GM12801 (cell line): Measurements from ENCODE around the gene KCTD16.

Experiments
- TF ChIP-seq, protein P1 (sequence below): IDR thresholded peaks from one replicate; pipeline ENCODE4 v1.5.1; 2011; ENCODE audit warnings: control low read depth; ENCODE audit not compliant: insufficient read length; ENCODE audit errors: extremely low read depth

KCTD16 gene

DNA sequence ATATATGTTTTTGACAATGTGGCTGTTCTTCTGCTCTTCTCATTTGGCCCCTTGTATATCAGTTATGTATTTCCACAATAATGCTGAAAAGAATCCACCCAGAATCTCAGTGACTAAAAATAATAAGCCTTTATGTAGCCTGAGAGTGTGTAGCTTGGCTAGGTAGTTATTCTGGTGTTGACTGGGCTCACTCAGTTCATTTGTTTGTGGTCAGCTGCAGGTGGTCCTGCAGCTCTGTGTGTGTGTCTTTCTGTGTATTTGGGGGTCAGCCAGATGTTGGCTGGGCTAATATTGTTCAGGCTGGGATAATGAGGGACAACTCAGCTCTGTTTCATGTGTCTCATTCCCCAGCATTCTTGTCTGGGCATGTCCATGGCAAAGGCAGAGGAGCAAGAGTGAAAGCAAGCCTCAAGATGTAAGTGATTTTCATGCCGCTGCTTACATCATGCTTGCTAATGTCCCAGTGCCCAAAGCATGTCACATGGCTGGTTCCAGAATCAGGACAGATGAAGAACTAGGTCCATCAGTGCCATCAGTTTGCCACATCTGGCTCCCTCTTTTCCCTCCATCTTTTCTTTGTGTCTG lies 162.8 kb downstream of the KCTD16 start:
- TF ChIP-seq, protein P1, sequence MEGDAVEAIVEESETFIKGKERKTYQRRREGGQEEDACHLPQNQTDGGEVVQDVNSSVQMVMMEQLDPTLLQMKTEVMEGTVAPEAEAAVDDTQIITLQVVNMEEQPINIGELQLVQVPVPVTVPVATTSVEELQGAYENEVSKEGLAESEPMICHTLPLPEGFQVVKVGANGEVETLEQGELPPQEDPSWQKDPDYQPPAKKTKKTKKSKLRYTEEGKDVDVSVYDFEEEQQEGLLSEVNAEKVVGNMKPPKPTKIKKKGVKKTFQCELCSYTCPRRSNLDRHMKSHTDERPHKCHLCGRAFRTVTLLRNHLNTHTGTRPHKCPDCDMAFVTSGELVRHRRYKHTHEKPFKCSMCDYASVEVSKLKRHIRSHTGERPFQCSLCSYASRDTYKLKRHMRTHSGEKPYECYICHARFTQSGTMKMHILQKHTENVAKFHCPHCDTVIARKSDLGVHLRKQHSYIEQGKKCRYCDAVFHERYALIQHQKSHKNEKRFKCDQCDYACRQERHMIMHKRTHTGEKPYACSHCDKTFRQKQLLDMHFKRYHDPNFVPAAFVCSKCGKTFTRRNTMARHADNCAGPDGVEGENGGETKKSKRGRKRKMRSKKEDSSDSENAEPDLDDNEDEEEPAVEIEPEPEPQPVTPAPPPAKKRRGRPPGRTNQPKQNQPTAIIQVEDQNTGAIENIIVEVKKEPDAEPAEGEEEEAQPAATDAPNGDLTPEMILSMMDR: no peak

DNA sequence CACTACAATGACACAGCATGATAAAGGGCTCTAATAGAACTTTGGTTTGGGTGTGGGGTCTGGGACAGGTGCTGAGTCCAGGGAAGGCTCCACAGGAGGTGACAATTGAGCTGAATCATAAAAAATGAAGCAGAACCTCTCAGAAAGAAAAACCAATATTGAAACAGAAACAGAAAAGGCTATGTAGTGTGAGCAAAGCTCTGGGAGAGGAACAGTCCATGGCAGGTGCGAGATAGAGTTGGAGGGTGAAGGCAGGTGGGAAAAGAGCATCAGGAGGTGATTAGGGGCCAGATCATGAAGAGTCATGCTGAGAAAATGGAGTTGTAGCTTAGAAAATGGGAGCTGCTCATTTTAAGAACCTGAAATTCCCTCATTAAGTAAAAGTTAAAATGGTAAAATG lies 164.9 kb downstream of the KCTD16 start:
- TF ChIP-seq, protein P1: no peak

DNA sequence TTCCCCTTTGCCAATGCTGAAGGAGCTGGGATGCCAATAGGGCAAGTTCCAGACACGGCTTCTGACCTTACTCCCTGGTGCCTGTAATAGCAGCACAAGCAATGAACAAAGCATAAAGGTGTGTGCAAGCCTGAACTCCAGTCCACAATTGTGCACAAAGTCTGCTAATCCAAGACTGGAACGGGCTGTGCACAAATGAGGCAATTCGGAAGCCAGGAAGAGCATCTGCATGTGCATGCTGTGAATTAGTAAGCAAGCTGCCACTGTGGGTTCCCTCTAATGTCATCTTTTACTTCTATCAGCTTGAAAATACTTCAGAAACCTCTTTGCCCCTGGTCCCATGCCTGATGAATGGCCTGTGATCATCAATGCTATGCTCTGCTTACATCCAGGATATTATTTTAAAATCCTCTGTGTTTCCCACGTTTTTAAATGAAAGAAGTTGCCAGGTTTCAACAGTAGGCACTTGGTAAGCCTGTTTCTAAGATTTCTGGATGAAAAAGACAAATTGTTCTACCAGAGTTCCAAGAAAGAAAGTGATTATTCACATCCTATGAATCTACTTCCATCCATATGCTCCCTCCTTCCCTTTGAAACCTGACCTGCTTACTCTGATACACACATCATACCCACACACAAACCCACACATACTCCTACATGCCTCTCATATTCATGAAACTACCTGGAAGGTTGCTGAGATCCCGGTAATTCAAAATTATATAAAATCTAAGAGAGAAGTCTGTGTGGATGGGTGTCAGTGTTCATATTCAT lies 165.7 kb downstream of the KCTD16 start:
- TF ChIP-seq, protein P1: no peak

DNA sequence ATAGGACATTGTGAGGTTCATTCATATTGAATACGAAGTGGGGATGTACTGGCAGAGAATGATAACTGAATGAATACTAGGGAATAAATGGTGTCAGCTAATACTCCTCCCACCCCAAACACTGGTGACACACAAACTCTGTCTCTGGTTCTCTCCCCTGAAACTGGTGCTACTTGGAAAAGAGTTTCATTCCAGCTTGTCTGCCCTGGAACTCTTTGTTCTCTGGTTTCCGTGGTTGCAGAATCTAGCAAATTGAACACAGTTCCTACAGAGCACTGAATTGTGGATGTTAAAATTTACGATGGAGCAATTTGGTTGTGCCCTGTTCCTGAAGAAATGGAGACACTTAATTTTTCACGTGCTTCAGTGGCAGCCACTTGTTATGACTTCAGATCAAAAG lies 181.7 kb downstream of the KCTD16 start:
- TF ChIP-seq, protein P1: no peak

DNA sequence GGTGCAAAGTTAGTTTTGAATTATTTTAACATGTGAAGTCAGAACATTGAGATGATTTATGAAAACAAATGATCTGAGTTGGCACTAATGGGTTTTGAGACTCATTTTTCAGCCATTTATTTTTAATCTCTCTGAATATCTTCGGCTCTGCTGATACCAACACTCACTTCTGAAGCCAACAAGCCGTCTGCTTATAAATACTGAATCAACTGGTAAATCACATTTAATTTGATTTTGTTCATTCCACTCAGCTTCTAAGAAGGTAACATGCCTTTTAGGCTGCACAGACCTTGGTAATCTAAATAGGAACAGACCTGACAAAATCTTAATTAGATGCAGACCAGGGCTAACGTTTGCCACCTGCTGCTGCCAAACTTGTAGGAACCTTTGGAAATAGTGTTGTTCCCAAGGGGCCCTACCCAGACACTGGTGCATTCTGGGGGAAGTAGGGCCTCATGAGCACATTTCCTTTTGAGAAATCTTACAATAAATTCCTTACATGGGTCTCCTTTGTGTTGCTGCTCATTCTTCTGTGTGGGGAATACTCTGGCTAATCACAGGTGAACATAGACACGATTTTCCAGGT lies 182.2 kb downstream of the KCTD16 start:
- TF ChIP-seq, protein P1: no peak

DNA sequence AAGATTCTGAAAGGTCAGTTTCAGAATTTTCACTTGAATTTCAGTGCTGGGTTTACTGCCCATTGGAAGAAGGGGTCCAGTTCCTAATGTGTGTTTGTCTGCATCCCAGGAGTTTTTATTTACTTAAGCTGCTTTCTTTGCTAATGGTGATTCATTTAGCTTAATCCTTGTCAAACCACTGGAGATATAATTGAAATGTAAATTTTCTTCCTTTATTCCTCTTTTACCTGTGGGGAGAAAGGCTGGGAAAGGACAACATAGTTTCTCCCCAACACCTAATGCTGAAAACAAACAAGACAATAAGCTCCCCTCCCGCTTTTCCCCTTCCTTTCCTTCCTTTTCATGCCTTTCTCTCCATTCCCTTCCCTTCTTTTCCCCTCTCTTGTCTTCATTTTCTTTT lies 185.8 kb downstream of the KCTD16 start:
- TF ChIP-seq, protein P1: no peak

DNA sequence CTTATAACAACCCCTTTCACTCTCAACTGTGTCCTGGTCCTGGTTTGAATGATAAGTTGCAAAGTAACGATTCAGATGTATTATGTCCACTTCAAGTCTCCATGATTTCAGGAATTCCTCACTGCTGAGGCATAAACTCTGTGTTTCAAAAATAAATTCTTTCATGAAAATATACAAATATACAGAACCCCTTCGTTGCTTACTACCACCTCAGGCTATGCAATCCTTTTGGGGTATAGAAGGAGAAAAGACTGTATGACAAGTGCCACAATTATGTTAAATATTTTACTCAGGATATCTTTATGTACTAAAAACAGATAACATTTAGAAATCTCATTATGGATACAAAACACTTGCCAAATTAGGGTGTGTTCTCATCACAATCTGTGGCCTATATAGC lies 190.7 kb downstream of the KCTD16 start:
- TF ChIP-seq, protein P1: no peak
